ENCODE data around the gene RHBDL2.

RHBDL2 gene

GRCh38 chr1:38932571-38932970 is 9.1 kb downstream of the RHBDL2 start:
- TF ChIP-seq CTCF (IDR thresholded peaks at IDR 0.05; ENCODE audit: control extremely low read depth, extremely low read depth, low read depth, missing control alignments), result no peak
- no peak for DNase-seq (ENCODE audit: extremely low spot score)
- POLR2A ChIA-PET, result no interaction called here
- CTCF ChIA-PET, result interaction anchor here (1.6 kb wide), 1 partner anchor 10 kb away, joined by 3 read pairs; no protein-coding TSS in a partner anchor

GRCh38 chr1:38929476-38929875 is 12.2 kb downstream of the RHBDL2 start:
- TF ChIP-seq CTCF (IDR thresholded peaks at IDR 0.05; ENCODE audit: control extremely low read depth, extremely low read depth, low read depth, missing control alignments), result no peak
- ChIA-PET CTCF (interaction anchor here (1.2 to 1.3 kb wide), 2 partner anchors 12 to 18 kb away, joined by 3 read pairs; no protein-coding TSS in a partner anchor), POLR2A (interaction anchor here (0.6 kb wide), 1 partner anchor 1076 kb away, joined by 3 read pairs; no protein-coding TSS in a partner anchor)
- DNase-seq (ENCODE audit: extremely low spot score), result no peak

GRCh38 chr1:38929054-38929453 is 12.6 kb downstream of the RHBDL2 start:
- ChIA-PET POLR2A (no interaction called here), CTCF (interaction anchor here (1.2 kb wide), 1 partner anchor 12 kb away, joined by 3 read pairs; no protein-coding TSS in a partner anchor)
- no peak for DNase-seq (ENCODE audit: extremely low spot score)
- no peak for TF ChIP-seq CTCF (IDR thresholded peaks at IDR 0.05; ENCODE audit: control extremely low read depth, extremely low read depth, low read depth, missing control alignments)

GRCh38 chr1:38926091-38926490 is 15.5 kb downstream of the RHBDL2 start:
- TF ChIP-seq CTCF (IDR thresholded peaks at IDR 0.05; ENCODE audit: control extremely low read depth, extremely low read depth, low read depth, missing control alignments), result no peak
- ChIA-PET POLR2A (no interaction called here), CTCF (interaction anchor here (1.1 kb wide), 1 partner anchor 16 kb away, joined by 3 read pairs; the partner anchor contains the start of gene RHBDL2)
- no peak for DNase-seq (ENCODE audit: extremely low spot score)

- POLR2A ChIA-PET, result no interaction called here
- TF ChIP-seq CTCF (IDR thresholded peaks at IDR 0.05; ENCODE audit: control extremely low read depth, extremely low read depth, low read depth, missing control alignments), result no peak
- CTCF ChIA-PET, result interaction anchor here (1.1 kb wide), 1 partner anchor 17 kb away, joined by 3 read pairs; the partner anchor contains the start of gene RHBDL2
- DNase-seq (ENCODE audit: extremely low spot score), result no peak
Observed at GRCh38 chr1:38925391-38925790, 16.2 kb downstream of the RHBDL2 start.

GRCh38 chr1:38923607-38924006 is 18.0 kb downstream of the RHBDL2 start:
- DNase-seq (ENCODE audit: extremely low spot score), result no peak
- TF ChIP-seq CTCF (IDR thresholded peaks at IDR 0.05; ENCODE audit: control extremely low read depth, extremely low read depth, low read depth, missing control alignments), result no peak
- ChIA-PET CTCF (no interaction called here), POLR2A (no interaction called here)

Data from GM10248 (cell line).